Measurements from ENCODE around the gene SERPINA6.

The SERPINA6 gene

GRCh38 chr14:94332587-94332986 lies 9.5 kb upstream of the SERPINA6 start:
- no peak for TF ChIP-seq EZH2phosphoT487 (IDR thresholded peaks at IDR 0.05; ENCODE audit: borderline replicate concordance)
- no peak overlapping the region for H3K9ac ChIP-seq (ENCODE audit: low read depth, low read length, poor library complexity, severe bottlenecking)
- H4K20me1 ChIP-seq (ENCODE audit: insufficient read depth, low read length, poor library complexity, severe bottlenecking) = no peaks in the 10 kb centered on the region
- no peaks in the 10 kb centered on the region for H3F3A ChIP-seq (ENCODE audit: low read depth)
- no peak overlapping the region for H2AFZ ChIP-seq (ENCODE audit: low read length)
- no peaks in the 10 kb centered on the region for H3K9me2 ChIP-seq (replicated peaks; ENCODE audit: low read depth, low read length)
- H3K36me3 ChIP-seq (ENCODE audit: insufficient read depth, low read length) = no peaks in the 10 kb centered on the region
- no peaks in the 10 kb centered on the region for H3K79me2 ChIP-seq (ENCODE audit: insufficient read depth, low read length)
- H3K4me2 ChIP-seq (ENCODE audit: low read depth, low read length, poor library complexity, severe bottlenecking) = no peak overlapping the region
- H3K9me3 ChIP-seq (ENCODE audit: insufficient read depth, low read depth, low read length) = no peaks in the 10 kb centered on the region
- H3K27me3 ChIP-seq (ENCODE audit: insufficient read depth, low read length, poor library complexity, severe bottlenecking) = no peaks in the 10 kb centered on the region
- H3K4me3 ChIP-seq (ENCODE audit: low read length, poor library complexity, severe bottlenecking) = no peak overlapping the region
- H3K4me1 ChIP-seq (ENCODE audit: insufficient read depth, low read length, poor library complexity, severe bottlenecking) = no peaks in the 10 kb centered on the region

GRCh38 chr14:94332063-94332583 lies 9.0 kb upstream of the SERPINA6 start:
- no peak overlapping the region for H3K4me2 ChIP-seq (ENCODE audit: low read depth, low read length, poor library complexity, severe bottlenecking)
- no peaks in the 10 kb centered on the region for H3K9me3 ChIP-seq (ENCODE audit: insufficient read depth, low read depth, low read length)
- H3K36me3 ChIP-seq (ENCODE audit: insufficient read depth, low read length) = no peaks in the 10 kb centered on the region
- H3F3A ChIP-seq (ENCODE audit: low read depth) = no peaks in the 10 kb centered on the region
- no peaks in the 10 kb centered on the region for H4K20me1 ChIP-seq (ENCODE audit: insufficient read depth, low read length, poor library complexity, severe bottlenecking)
- H2AFZ ChIP-seq (ENCODE audit: low read length) = no peak overlapping the region
- no peak overlapping the region for H3K4me3 ChIP-seq (ENCODE audit: low read length, poor library complexity, severe bottlenecking)
- H3K27me3 ChIP-seq (ENCODE audit: insufficient read depth, low read length, poor library complexity, severe bottlenecking) = no peaks in the 10 kb centered on the region
- H3K4me1 ChIP-seq (ENCODE audit: insufficient read depth, low read length, poor library complexity, severe bottlenecking) = no peaks in the 10 kb centered on the region
- TF ChIP-seq, protein P1, sequence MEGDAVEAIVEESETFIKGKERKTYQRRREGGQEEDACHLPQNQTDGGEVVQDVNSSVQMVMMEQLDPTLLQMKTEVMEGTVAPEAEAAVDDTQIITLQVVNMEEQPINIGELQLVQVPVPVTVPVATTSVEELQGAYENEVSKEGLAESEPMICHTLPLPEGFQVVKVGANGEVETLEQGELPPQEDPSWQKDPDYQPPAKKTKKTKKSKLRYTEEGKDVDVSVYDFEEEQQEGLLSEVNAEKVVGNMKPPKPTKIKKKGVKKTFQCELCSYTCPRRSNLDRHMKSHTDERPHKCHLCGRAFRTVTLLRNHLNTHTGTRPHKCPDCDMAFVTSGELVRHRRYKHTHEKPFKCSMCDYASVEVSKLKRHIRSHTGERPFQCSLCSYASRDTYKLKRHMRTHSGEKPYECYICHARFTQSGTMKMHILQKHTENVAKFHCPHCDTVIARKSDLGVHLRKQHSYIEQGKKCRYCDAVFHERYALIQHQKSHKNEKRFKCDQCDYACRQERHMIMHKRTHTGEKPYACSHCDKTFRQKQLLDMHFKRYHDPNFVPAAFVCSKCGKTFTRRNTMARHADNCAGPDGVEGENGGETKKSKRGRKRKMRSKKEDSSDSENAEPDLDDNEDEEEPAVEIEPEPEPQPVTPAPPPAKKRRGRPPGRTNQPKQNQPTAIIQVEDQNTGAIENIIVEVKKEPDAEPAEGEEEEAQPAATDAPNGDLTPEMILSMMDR (conservative IDR thresholded peaks at IDR 0.05; ENCODE audit: low read length) = no peak
- H3K79me2 ChIP-seq (ENCODE audit: insufficient read depth, low read length) = no peaks in the 10 kb centered on the region
- H3K9ac ChIP-seq (ENCODE audit: low read depth, low read length, poor library complexity, severe bottlenecking) = no peak overlapping the region
- H3K9me2 ChIP-seq (replicated peaks; ENCODE audit: low read depth, low read length) = no peaks in the 10 kb centered on the region

- Histone ChIP-seq H3K27me3 (ENCODE audit: insufficient read depth, low read length, poor library complexity, severe bottlenecking) (no peaks in the 10 kb centered on the region), H3K4me2 (ENCODE audit: low read depth, low read length, poor library complexity, severe bottlenecking) (no peak overlapping the region)
Observed at GRCh38 chr14:94331462-94331861, 8.3 kb upstream of the SERPINA6 start.

GRCh38 chr14:94330857-94331256 lies 7.7 kb upstream of the SERPINA6 start:
- H2AFZ ChIP-seq (ENCODE audit: low read length) = no peak overlapping the region
- TF ChIP-seq, protein P1 (conservative IDR thresholded peaks at IDR 0.05; ENCODE audit: low read length) = no peak
- TF ChIP-seq EZH2phosphoT487 (IDR thresholded peaks at IDR 0.05; ENCODE audit: borderline replicate concordance) = no peak

More at GRCh38 chr14:94331462-94331861, 8.3 kb upstream of the SERPINA6 start:
- Histone ChIP-seq H2AFZ (ENCODE audit: low read length) (no peak overlapping the region), H3K4me3 (ENCODE audit: low read length, poor library complexity, severe bottlenecking) (no peak overlapping the region), H4K20me1 (ENCODE audit: insufficient read depth, low read length, poor library complexity, severe bottlenecking) (no peaks in the 10 kb centered on the region), H3K9ac (ENCODE audit: low read depth, low read length, poor library complexity, severe bottlenecking) (no peak overlapping the region), H3K9me2 (replicated peaks; ENCODE audit: low read depth, low read length) (no peaks in the 10 kb centered on the region), H3K4me1 (ENCODE audit: insufficient read depth, low read length, poor library complexity, severe bottlenecking) (no peaks in the 10 kb centered on the region), H3K9me3 (ENCODE audit: insufficient read depth, low read depth, low read length) (no peaks in the 10 kb centered on the region), H3F3A (ENCODE audit: low read depth) (no peaks in the 10 kb centered on the region), H3K79me2 (ENCODE audit: insufficient read depth, low read length) (no peaks in the 10 kb centered on the region), H3K36me3 (ENCODE audit: insufficient read depth, low read length) (no peaks in the 10 kb centered on the region)
- no peak for TF ChIP-seq EZH2phosphoT487 (IDR thresholded peaks at IDR 0.05; ENCODE audit: borderline replicate concordance)
- TF ChIP-seq, protein P1 (conservative IDR thresholded peaks at IDR 0.05; ENCODE audit: low read length) = no peak

More at GRCh38 chr14:94330857-94331256, 7.7 kb upstream of the SERPINA6 start:
- Histone ChIP-seq H3K79me2 (ENCODE audit: insufficient read depth, low read length) (no peaks in the 10 kb centered on the region), H3K4me1 (ENCODE audit: insufficient read depth, low read length, poor library complexity, severe bottlenecking) (no peaks in the 10 kb centered on the region), H3K36me3 (ENCODE audit: insufficient read depth, low read length) (no peaks in the 10 kb centered on the region), H3K4me2 (ENCODE audit: low read depth, low read length, poor library complexity, severe bottlenecking) (no peak overlapping the region), H3K9ac (ENCODE audit: low read depth, low read length, poor library complexity, severe bottlenecking) (no peak overlapping the region), H3K9me3 (ENCODE audit: insufficient read depth, low read depth, low read length) (no peaks in the 10 kb centered on the region), H3F3A (ENCODE audit: low read depth) (no peaks in the 10 kb centered on the region), H4K20me1 (ENCODE audit: insufficient read depth, low read length, poor library complexity, severe bottlenecking) (no peaks in the 10 kb centered on the region), H3K9me2 (replicated peaks; ENCODE audit: low read depth, low read length) (no peaks in the 10 kb centered on the region), H3K4me3 (ENCODE audit: low read length, poor library complexity, severe bottlenecking) (no peak overlapping the region), H3K27me3 (ENCODE audit: insufficient read depth, low read length, poor library complexity, severe bottlenecking) (no peaks in the 10 kb centered on the region)
